Measurements from ENCODE around the gene CSTF1.

Gene CSTF1

GRCh38 chr20:56353356-56353755, 39.1 kb upstream of the CSTF1 start:
- Histone ChIP-seq H3K9me3 (no peaks in the 10 kb centered on the region), H3K4me2 (no peak overlapping the region), H3K4me1 (peaks cover 7% of the 10 kb centered on the region; the same call in 1 of the 2 replicates), H3K27me3 (no peaks in the 10 kb centered on the region), H3K36me3 (no peaks in the 10 kb centered on the region), H3K4me3 (no peak overlapping the region), H4K20me1 (no peaks in the 10 kb centered on the region), H3K27ac (no peak overlapping the region), H3K9ac (no peak overlapping the region)
- TF ChIP-seq Cebpa-rat (IDR thresholded peaks at IDR 0.05), result no peak

GRCh38 chr20:56358070-56358469, 34.4 kb upstream of the CSTF1 start:
- Histone ChIP-seq H3K27ac (no peak overlapping the region), H3K27me3 (no peaks in the 10 kb centered on the region), H3K4me1 (peaks cover 22% of the 10 kb centered on the region), H3K36me3 (no peaks in the 10 kb centered on the region), H3K9me3 (no peaks in the 10 kb centered on the region), H3K9ac (no peak overlapping the region), H3K4me2 (peak overlapping the region; percentile 98), H4K20me1 (no peaks in the 10 kb centered on the region), H3K4me3 (no peak overlapping the region)
- no peak for TF ChIP-seq Cebpa-rat (IDR thresholded peaks at IDR 0.05)

- H3K36me3 ChIP-seq, result no peaks in the 10 kb centered on the region
- H4K20me1 ChIP-seq, result no peaks in the 10 kb centered on the region
- H3K27me3 ChIP-seq, result no peaks in the 10 kb centered on the region
- peak within 1 kb of the TSS; percentile 82 for H3K4me3 ChIP-seq
- peaks cover 22% of the 10 kb centered on the region for H3K4me1 ChIP-seq
- H3K9ac ChIP-seq, result peak within 1 kb of the TSS; percentile 80
- no peak for TF ChIP-seq Cebpa-rat (IDR thresholded peaks at IDR 0.05)
- no peaks in the 10 kb centered on the region for H3K9me3 ChIP-seq
- H3K27ac ChIP-seq, result peak within 1 kb of the TSS; percentile 61
- peak within 1 kb of the TSS; percentile 98 for H3K4me2 ChIP-seq
These were observed 33.7 kb upstream of the CSTF1 start, which contains the start of gene FAM210B for GRCh38 chr20:56358600-56359211. TSS of gene FAM210B (plus strand) at chr20:56358974. CDS start at chr20:56359006, 32 bp downstream.

- Histone ChIP-seq H3K9ac (peak overlapping the region; percentile 80), H4K20me1 (no peaks in the 10 kb centered on the region), H3K27me3 (no peaks in the 10 kb centered on the region), H3K27ac (peak overlapping the region; percentile 61), H3K36me3 (no peaks in the 10 kb centered on the region), H3K4me1 (peaks cover 22% of the 10 kb centered on the region), H3K9me3 (no peaks in the 10 kb centered on the region), H3K4me2 (peak overlapping the region; percentile 98), H3K4me3 (peak overlapping the region; percentile 82)
- no peak for TF ChIP-seq Cebpa-rat (IDR thresholded peaks at IDR 0.05)
These were observed 33.0 kb upstream of the CSTF1 start for GRCh38 chr20:56359212-56360132.

GRCh38 chr20:56360133-56360907, 32.1 kb upstream of the CSTF1 start:
- TF ChIP-seq Cebpa-rat (IDR thresholded peaks at IDR 0.05), result no peak
- H3K27me3 ChIP-seq, result no peaks in the 10 kb centered on the region
- peaks cover 22% of the 10 kb centered on the region for H3K4me1 ChIP-seq
- peak overlapping the region; percentile 98 for H3K4me2 ChIP-seq
- 0 out of 2 replicates have a peak, but pooled peaks cover 2% of the 10 kb centered on the region for H3K36me3 ChIP-seq
- no peak overlapping the region for H3K27ac ChIP-seq
- H3K9ac ChIP-seq, result no peak overlapping the region
- no peaks in the 10 kb centered on the region for H4K20me1 ChIP-seq
- no peak overlapping the region for H3K4me3 ChIP-seq
- no peaks in the 10 kb centered on the region for H3K9me3 ChIP-seq

- H3K27ac ChIP-seq, result no peak overlapping the region
- peaks cover 19% of the 10 kb centered on the region for H3K4me1 ChIP-seq
- H3K36me3 ChIP-seq, result 0 out of 2 replicates have a peak, but pooled peaks cover 8% of the 10 kb centered on the region
- H3K4me3 ChIP-seq, result no peak overlapping the region
- no peak overlapping the region for H3K9ac ChIP-seq
- H3K9me3 ChIP-seq, result no peaks in the 10 kb centered on the region
- H4K20me1 ChIP-seq, result no peaks in the 10 kb centered on the region
- TF ChIP-seq Cebpa-rat (IDR thresholded peaks at IDR 0.05), result no peak
- no peak overlapping the region for H3K4me2 ChIP-seq
- H3K27me3 ChIP-seq, result no peaks in the 10 kb centered on the region
These were observed 31.6 kb upstream of the CSTF1 start for GRCh38 chr20:56360908-56361205.

GRCh38 chr20:56361900-56362299, 30.5 kb upstream of the CSTF1 start:
- Histone ChIP-seq H3K9me3 (no peaks in the 10 kb centered on the region), H3K4me3 (no peak overlapping the region), H3K4me2 (no peak overlapping the region), H3K27ac (no peak overlapping the region), H3K27me3 (no peaks in the 10 kb centered on the region), H3K9ac (no peak overlapping the region), H3K36me3 (0 out of 2 replicates have a peak, but pooled peaks cover 13% of the 10 kb centered on the region), H4K20me1 (no peaks in the 10 kb centered on the region), H3K4me1 (peaks cover 15% of the 10 kb centered on the region)
- TF ChIP-seq Cebpa-rat (IDR thresholded peaks at IDR 0.05), result no peak

GRCh38 chr20:56362833-56363413, 29.5 kb upstream of the CSTF1 start:
- Histone ChIP-seq H3K36me3 (peaks cover 23% of the 10 kb centered on the region), H3K4me1 (peaks cover 15% of the 10 kb centered on the region), H3K27ac (no peak overlapping the region), H3K4me2 (no peak overlapping the region), H3K9me3 (no peaks in the 10 kb centered on the region), H3K27me3 (no peaks in the 10 kb centered on the region), H4K20me1 (no peaks in the 10 kb centered on the region), H3K4me3 (no peak overlapping the region), H3K9ac (no peak overlapping the region)
- no peak for TF ChIP-seq Cebpa-rat (IDR thresholded peaks at IDR 0.05)

- peaks cover 15% of the 10 kb centered on the region for H3K4me1 ChIP-seq
- H3K27ac ChIP-seq, result no peak overlapping the region
- no peaks in the 10 kb centered on the region for H3K27me3 ChIP-seq
- H3K4me2 ChIP-seq, result no peak overlapping the region
- H3K9ac ChIP-seq, result no peak overlapping the region
- TF ChIP-seq Cebpa-rat (IDR thresholded peaks at IDR 0.05), result no peak
- H3K4me3 ChIP-seq, result no peak overlapping the region
- peaks cover 29% of the 10 kb centered on the region for H3K36me3 ChIP-seq
- H4K20me1 ChIP-seq, result no peaks in the 10 kb centered on the region
- H3K9me3 ChIP-seq, result no peaks in the 10 kb centered on the region
These were observed 29.0 kb upstream of the CSTF1 start for GRCh38 chr20:56363491-56363890.
